ENCODE results near the gene CCDC186.
"Not testable (repeated sequence)": the region's sequence is repeated elsewhere in the genome, so short reads cannot be mapped to it uniquely, and the experiment has no call there.

Gene CCDC186

DNA sequence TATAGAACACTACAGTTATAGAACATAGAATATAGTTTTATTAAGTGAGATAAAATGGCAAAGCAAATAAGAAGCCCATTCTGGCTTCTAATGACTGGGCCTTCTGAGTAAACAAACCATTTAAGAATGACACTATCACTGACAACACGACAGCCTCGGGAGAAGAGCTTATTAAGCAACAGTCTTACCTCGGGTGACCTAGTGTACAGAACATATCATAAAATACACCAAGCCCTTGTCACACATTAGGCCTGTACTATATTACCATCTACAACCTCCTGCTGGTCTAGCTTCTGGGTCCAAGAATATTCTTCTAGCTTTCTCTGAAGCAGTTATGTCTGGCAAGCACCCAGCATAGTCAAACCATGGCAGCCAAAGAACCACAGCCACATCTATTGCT is 32.0 kb downstream of the CCDC186 start:
- no peaks in the 10 kb centered on the region for H3K36me3 ChIP-seq (ENCODE audit: control insufficient read depth, insufficient read depth, low read length)

DNA sequence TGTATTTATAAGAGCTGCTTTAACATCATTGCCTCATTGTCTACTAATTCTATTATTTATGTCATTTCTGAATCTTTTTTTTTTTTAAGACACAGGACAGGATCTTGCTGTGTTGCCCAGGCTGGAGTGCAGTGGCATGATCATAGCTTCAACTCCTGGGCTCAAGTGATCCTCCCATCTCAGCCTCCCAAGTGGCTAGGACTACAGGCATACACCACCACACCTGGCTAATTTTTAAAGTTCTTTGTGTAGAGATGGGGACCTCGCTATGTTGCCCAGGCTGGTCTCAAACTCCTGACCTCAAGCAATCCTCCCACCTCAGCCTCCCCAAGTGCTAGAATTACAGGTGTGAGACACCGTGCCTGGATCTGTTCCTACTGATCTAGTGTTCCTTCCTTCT is 33.2 kb downstream of the CCDC186 start:
- H3K36me3 ChIP-seq (ENCODE audit: control insufficient read depth, insufficient read depth, low read length); H3K27me3 ChIP-seq (ENCODE audit: control insufficient read depth, insufficient read depth, low read length); H3K4me3 ChIP-seq (ENCODE audit: low read length); H3K9me3 ChIP-seq (ENCODE audit: control insufficient read depth, low read length); H3K9ac ChIP-seq (ENCODE audit: low read length); H3K4me1 ChIP-seq (ENCODE audit: control insufficient read depth, insufficient read depth, low read length): not testable (repeated sequence)

More for the DNA sequence above, 32.0 kb downstream of the CCDC186 start:
- Histone ChIP-seq H3K27me3 (ENCODE audit: control insufficient read depth, insufficient read depth, low read length) (no peaks in the 10 kb centered on the region), H3K9me3 (ENCODE audit: control insufficient read depth, low read length) (no peaks in the 10 kb centered on the region), H3K4me1 (ENCODE audit: control insufficient read depth, insufficient read depth, low read length) (no peaks in the 10 kb centered on the region), H3K4me3 (ENCODE audit: low read length) (no peak overlapping the region), H3K9ac (ENCODE audit: low read length) (no peak overlapping the region)

DNA sequence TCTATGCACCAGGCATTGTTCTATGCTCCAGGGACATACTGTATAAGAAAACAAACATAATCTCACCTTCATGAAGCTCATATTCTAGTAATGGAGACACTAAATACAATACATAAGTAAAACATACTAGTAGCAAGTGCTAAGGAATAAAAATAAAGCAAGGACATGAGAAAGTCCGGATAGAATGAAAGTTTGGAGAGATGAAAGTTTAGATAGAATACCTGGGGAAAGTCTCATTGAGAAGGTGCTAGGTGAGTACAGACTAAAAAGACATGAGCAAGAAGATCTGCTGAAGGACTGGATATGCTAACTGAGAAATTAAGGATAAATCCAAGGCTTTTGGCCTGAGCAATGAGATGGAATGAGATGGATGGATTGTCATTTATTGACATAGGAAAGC is 34.0 kb downstream of the CCDC186 start:
- no peak overlapping the region for H3K4me3 ChIP-seq (ENCODE audit: low read length)
- H3K4me1 ChIP-seq (ENCODE audit: control insufficient read depth, insufficient read depth, low read length) = no peaks in the 10 kb centered on the region
- H3K9me3 ChIP-seq (ENCODE audit: control insufficient read depth, low read length) = no peaks in the 10 kb centered on the region
- H3K9ac ChIP-seq (ENCODE audit: low read length) = no peak overlapping the region
- H3K27me3 ChIP-seq (ENCODE audit: control insufficient read depth, insufficient read depth, low read length) = no peaks in the 10 kb centered on the region
- H3K36me3 ChIP-seq (ENCODE audit: control insufficient read depth, insufficient read depth, low read length) = no peaks in the 10 kb centered on the region

- no peaks in the 10 kb centered on the region for H3K4me1 ChIP-seq (ENCODE audit: control insufficient read depth, insufficient read depth, low read length)
- H3K9ac ChIP-seq (ENCODE audit: low read length) = no peak overlapping the region
- no peaks in the 10 kb centered on the region for H3K9me3 ChIP-seq (ENCODE audit: control insufficient read depth, low read length)
- H3K4me3 ChIP-seq (ENCODE audit: low read length) = no peak overlapping the region
- no peaks in the 10 kb centered on the region for H3K27me3 ChIP-seq (ENCODE audit: control insufficient read depth, insufficient read depth, low read length)
- H3K36me3 ChIP-seq (ENCODE audit: control insufficient read depth, insufficient read depth, low read length) = no peaks in the 10 kb centered on the region
These were observed 35.4 kb downstream of the CCDC186 start for GRCh38 chr10:114138581-114138980.

GRCh38 chr10:114135476-114135875 is 38.5 kb downstream of the CCDC186 start:
- Histone ChIP-seq H3K27me3 (ENCODE audit: control insufficient read depth, insufficient read depth, low read length) (no peaks in the 10 kb centered on the region), H3K9me3 (ENCODE audit: control insufficient read depth, low read length) (no peaks in the 10 kb centered on the region), H3K4me3 (ENCODE audit: low read length) (no peak overlapping the region), H3K36me3 (ENCODE audit: control insufficient read depth, insufficient read depth, low read length) (no peaks in the 10 kb centered on the region), H3K4me1 (ENCODE audit: control insufficient read depth, insufficient read depth, low read length) (no peaks in the 10 kb centered on the region), H3K9ac (ENCODE audit: low read length) (no peak overlapping the region)

GRCh38 chr10:114131094-114131493 is 42.9 kb downstream of the CCDC186 start:
- H3K9me3 ChIP-seq (ENCODE audit: control insufficient read depth, low read length) = no peaks in the 10 kb centered on the region
- H3K4me3 ChIP-seq (ENCODE audit: low read length) = no peak overlapping the region
- H3K27me3 ChIP-seq (ENCODE audit: control insufficient read depth, insufficient read depth, low read length) = no peaks in the 10 kb centered on the region
- peaks cover 4% of the 10 kb centered on the region for H3K36me3 ChIP-seq (ENCODE audit: control insufficient read depth, insufficient read depth, low read length)
- H3K9ac ChIP-seq (ENCODE audit: low read length) = no peak overlapping the region
- no peaks in the 10 kb centered on the region for H3K4me1 ChIP-seq (ENCODE audit: control insufficient read depth, insufficient read depth, low read length)

- Histone ChIP-seq H3K36me3 (ENCODE audit: control insufficient read depth, insufficient read depth, low read length) (no peaks in the 10 kb centered on the region), H3K4me3 (ENCODE audit: low read length) (no peak overlapping the region)
These were observed 53.0 kb downstream of the CCDC186 start for GRCh38 chr10:114121031-114121430.

DNA sequence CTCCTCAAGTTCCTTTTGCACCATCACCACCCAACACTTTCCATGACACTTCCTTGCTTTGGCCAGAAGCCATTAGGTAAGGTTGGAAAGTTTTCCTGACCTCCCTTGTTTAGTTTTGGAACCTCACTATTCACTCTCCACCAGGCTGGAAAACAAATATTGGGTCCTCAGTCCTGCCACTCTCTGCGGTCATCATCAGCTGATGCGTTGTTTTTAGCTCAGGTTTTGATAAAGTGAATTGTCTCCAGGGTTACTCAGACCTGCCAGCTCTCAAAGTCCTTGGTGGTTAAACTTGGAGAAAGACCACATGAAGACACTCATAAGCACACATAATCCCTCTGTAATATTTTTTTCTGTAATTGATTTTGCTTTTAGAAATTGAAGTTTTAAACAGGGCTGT is 55.5 kb downstream of the CCDC186 start:
- Histone ChIP-seq H3K9ac (ENCODE audit: low read length) (no peak overlapping the region), H3K27me3 (ENCODE audit: control insufficient read depth, insufficient read depth, low read length) (no peaks in the 10 kb centered on the region), H3K9me3 (ENCODE audit: control insufficient read depth, low read length) (no peaks in the 10 kb centered on the region), H3K4me3 (ENCODE audit: low read length) (no peak overlapping the region), H3K36me3 (ENCODE audit: control insufficient read depth, insufficient read depth, low read length) (no peaks in the 10 kb centered on the region), H3K4me1 (ENCODE audit: control insufficient read depth, insufficient read depth, low read length) (no peaks in the 10 kb centered on the region)

More at GRCh38 chr10:114121031-114121430, 53.0 kb downstream of the CCDC186 start:
- Histone ChIP-seq H3K9ac (ENCODE audit: low read length) (no peak overlapping the region), H3K27me3 (ENCODE audit: control insufficient read depth, insufficient read depth, low read length) (no peaks in the 10 kb centered on the region), H3K9me3 (ENCODE audit: control insufficient read depth, low read length) (no peaks in the 10 kb centered on the region), H3K4me1 (ENCODE audit: control insufficient read depth, insufficient read depth, low read length) (no peaks in the 10 kb centered on the region)

DNA sequence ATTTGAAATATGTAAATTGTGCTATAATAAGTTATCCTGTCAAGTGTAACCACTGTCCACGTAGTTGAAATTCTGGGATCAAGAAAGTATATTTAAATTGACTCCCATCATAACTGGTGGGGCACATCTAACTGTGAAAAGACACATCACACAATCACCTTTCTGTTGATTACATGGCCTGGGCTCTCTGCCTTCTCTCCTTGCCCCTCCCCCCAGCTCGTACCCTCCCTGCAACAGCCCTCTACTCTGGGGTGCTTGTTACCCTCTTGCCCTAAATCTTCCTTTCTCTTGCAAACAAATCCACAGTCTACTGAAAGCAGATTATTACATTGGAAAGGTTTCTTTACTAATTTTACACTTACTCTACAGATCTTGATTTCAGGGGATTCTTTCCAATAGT is 56.3 kb downstream of the CCDC186 start:
- no peaks in the 10 kb centered on the region for H3K36me3 ChIP-seq (ENCODE audit: control insufficient read depth, insufficient read depth, low read length)
- H3K9me3 ChIP-seq (ENCODE audit: control insufficient read depth, low read length) = no peaks in the 10 kb centered on the region
- no peaks in the 10 kb centered on the region for H3K4me1 ChIP-seq (ENCODE audit: control insufficient read depth, insufficient read depth, low read length)
- no peak overlapping the region for H3K4me3 ChIP-seq (ENCODE audit: low read length)
- no peak overlapping the region for H3K9ac ChIP-seq (ENCODE audit: low read length)
- no peaks in the 10 kb centered on the region for H3K27me3 ChIP-seq (ENCODE audit: control insufficient read depth, insufficient read depth, low read length)

GRCh38 chr10:114115661-114116445 is 58.1 kb downstream of the CCDC186 start:
- H3K4me3 ChIP-seq (ENCODE audit: low read length) = no peak overlapping the region
- no peaks in the 10 kb centered on the region for H3K4me1 ChIP-seq (ENCODE audit: control insufficient read depth, insufficient read depth, low read length)
- H3K9ac ChIP-seq (ENCODE audit: low read length) = no peak overlapping the region
- H3K9me3 ChIP-seq (ENCODE audit: control insufficient read depth, low read length) = no peaks in the 10 kb centered on the region
- no peaks in the 10 kb centered on the region for H3K36me3 ChIP-seq (ENCODE audit: control insufficient read depth, insufficient read depth, low read length)
- H3K27me3 ChIP-seq (ENCODE audit: control insufficient read depth, insufficient read depth, low read length) = no peaks in the 10 kb centered on the region

DNA sequence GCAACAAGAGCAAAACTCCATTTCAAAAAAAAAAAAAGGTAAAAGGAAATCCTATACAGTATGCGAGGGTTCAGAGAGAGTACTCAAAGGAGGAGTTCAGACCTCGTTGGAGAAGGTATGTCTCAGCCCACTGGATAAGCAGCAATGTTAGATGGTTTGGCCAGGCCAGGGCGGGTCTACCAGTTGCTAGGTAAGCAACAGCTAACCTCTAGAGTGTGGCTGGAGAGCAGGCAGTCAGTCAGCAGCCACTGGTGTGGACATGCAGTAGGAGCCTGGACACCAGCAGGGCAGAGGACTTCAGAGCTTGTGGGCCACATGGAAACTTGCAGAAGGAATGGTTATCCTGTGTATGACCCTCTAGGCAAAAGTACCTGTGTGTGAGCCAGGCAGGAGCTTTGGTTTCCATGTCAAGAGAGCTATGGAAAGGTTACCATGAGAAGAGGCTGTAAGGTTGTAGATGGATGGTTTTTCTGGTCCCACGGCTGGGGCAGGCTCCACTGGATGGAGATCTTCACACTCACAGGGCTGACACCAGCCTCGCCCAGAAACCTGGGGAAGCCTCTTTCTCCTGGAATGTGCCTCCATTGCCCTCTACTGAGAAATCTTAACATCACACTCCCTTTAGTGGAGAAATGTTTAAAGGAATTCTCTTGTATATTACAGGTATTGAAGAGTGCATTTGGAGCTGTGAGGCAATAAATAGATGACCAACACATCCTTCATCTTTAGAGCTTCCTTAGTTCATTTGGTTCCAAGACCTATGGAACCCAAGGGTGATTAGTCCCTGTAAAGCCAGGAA is 63.6 kb downstream of the CCDC186 start:
- Histone ChIP-seq H3K4me1 (ENCODE audit: control insufficient read depth, insufficient read depth, low read length) (no peaks in the 10 kb centered on the region), H3K9me3 (ENCODE audit: control insufficient read depth, low read length) (no peaks in the 10 kb centered on the region), H3K27me3 (ENCODE audit: control insufficient read depth, insufficient read depth, low read length) (no peaks in the 10 kb centered on the region), H3K36me3 (ENCODE audit: control insufficient read depth, insufficient read depth, low read length) (no peaks in the 10 kb centered on the region), H3K4me3 (ENCODE audit: low read length) (no peak overlapping the region), H3K9ac (ENCODE audit: low read length) (no peak overlapping the region)

DNA sequence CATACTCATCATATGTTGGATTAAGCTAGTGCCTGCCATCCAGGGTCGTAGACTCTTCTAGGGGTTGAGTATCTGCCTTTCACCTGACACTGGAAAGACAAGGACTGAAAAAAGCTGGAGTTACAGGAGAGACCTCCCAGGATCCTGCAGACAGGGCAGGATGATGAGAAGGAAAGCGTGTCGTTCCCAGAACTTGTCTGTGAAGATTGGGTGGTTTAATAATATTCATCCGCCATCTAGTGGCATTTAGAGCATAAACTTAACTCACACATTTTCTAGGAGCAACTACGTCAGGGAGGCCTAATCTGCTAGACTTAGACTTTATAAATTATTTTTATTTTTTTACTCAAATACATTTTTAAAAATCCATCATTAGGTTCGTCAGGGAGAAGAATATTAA is 70.7 kb downstream of the CCDC186 start:
- Histone ChIP-seq H3K9me3 (ENCODE audit: control insufficient read depth, low read length) (no peaks in the 10 kb centered on the region), H3K36me3 (ENCODE audit: control insufficient read depth, insufficient read depth, low read length) (no peaks in the 10 kb centered on the region), H3K27me3 (ENCODE audit: control insufficient read depth, insufficient read depth, low read length) (peaks cover 15% of the 10 kb centered on the region)

More for the DNA sequence above, 70.7 kb downstream of the CCDC186 start:
- Histone ChIP-seq H3K9ac (ENCODE audit: low read length) (no peak overlapping the region), H3K4me1 (ENCODE audit: control insufficient read depth, insufficient read depth, low read length) (peaks cover 18% of the 10 kb centered on the region), H3K4me3 (ENCODE audit: low read length) (no peak overlapping the region)
